Tibial artery (tissue), 4 donors: ENCODE data around the gene KRTAP10-1.
"Not testable (repeated sequence)": the region's sequence is repeated elsewhere in the genome, so short reads cannot be mapped to it uniquely, and the experiment has no call there.

ENCODE experiments used
- DNase-seq, 2 donors: peaks; one replicate each; pipeline ENCODE4 v3.0.0-alpha.2; 2019
- H3K27ac ChIP-seq, 2 donors: fragments of 200-600 bp; sonication (generic) in 1 of 2; 1 replicate in 1 of 2; 2 replicates in 1 of 2; pipeline ENCODE4 v1.5.1; 2018 to 2019; ENCODE audit warnings: mild to moderate bottlenecking in 1 of 2
- H3K27me3 ChIP-seq, 2 donors: fragments of 200-600 bp; sonication (generic) in 1 of 2; one replicate each; pipeline versions ENCODE4 v1.5.1 to v1.6.0; 2016 to 2019
- H3K36me3 ChIP-seq, 3 donors: fragments of 200-600 bp; sonication (generic) in 2 of 3; one replicate each; pipeline ENCODE4 v1.5.1; 2016 to 2019; ENCODE audit warnings: mild to moderate bottlenecking in 2 of 3
- H3K4me1 ChIP-seq, 4 donors: fragments of 200-600 bp; sonication (generic) in 2 of 4; 1 replicate in 3 of 4; 2 replicates in 1 of 4; pipeline ENCODE4 v1.5.1; 2016 to 2019
- H3K4me3 ChIP-seq, 2 donors: fragments of 200-600 bp; sonication (generic) in 1 of 2; 1 replicate in 1 of 2; 2 replicates in 1 of 2; pipeline ENCODE4 v1.5.1; 2018 to 2019; ENCODE audit warnings: mild to moderate bottlenecking in 2 of 2
- H3K9me3 ChIP-seq, 3 donors: fragments of 200-600 bp; sonication (generic) in 1 of 3; one replicate each; pipeline ENCODE4 v1.5.1; 2016 to 2019
- CTCF ChIP-seq, 2 experiments: fragments of 200-600 bp in 1 of 2; fragments of 450-650 bp in 1 of 2; IDR thresholded peaks; one replicate each; pipeline ENCODE4 v1.5.1; 2017 to 2019; ENCODE audit warnings: antibody characterized with exemption in 2 of 2, mild to moderate bottlenecking in 1 of 2, moderate library complexity in 1 of 2
- intact Hi-C: fragments of 100-400 bp; cut with DNase I; formaldehyde crosslinking; loops from one replicate; pipeline ENCODE4 v1.15.0; 2023; ENCODE audit warnings: low total_unique reads

KRTAP10-1 gene

GRCh38 chr21:44582055-44582454 lies 42.1 kb upstream of the KRTAP10-1 start:
- no peak overlapping the region for H3K4me3 ChIP-seq
- no peaks in the 10 kb centered on the region for H3K4me1 ChIP-seq
- peak in 1 of 2 donors; percentile 37 for DNase-seq
- peaks cover 0 to 35% (median 30%) of the 10 kb centered on the region in 3 donors for H3K9me3 ChIP-seq
- intact Hi-C loops: no loop called here
- no peak for TF ChIP-seq CTCF (IDR thresholded peaks at IDR 0.05)
- no peak overlapping the region for H3K27ac ChIP-seq
- H3K36me3 ChIP-seq: no peaks in the 10 kb centered on the region
- H3K27me3 ChIP-seq: peaks cover 0 to 27% of the 10 kb centered on the region in 2 donors

DNA sequence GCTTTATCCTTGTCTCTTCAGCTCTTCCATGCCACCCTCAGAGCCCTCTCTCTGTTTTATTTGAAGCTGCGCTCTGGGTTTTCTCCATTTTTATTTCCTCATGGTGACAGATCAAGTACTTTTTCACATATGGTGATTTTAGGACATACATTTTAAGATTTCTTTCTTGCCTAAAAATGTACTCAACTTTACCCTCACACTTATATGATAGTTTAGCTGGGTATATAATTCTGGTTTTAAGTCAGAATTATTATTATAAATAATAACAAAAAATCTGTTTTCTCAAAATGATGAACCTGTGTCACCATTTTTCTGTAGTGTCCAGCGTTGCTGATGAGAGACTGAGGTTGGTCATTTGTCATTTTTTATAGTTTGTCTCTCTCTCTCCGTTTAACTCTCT lies 41.2 kb upstream of the KRTAP10-1 start:
- no peak for TF ChIP-seq CTCF (IDR thresholded peaks at IDR 0.05)
- H3K4me1 ChIP-seq: no peaks in the 10 kb centered on the region
- H3K27ac ChIP-seq: no peak overlapping the region
- no peaks in the 10 kb centered on the region for H3K36me3 ChIP-seq
- intact Hi-C loops: no loop called here
- H3K4me3 ChIP-seq: no peak overlapping the region
- peaks cover 0 to 43% (median 30%) of the 10 kb centered on the region in 3 donors for H3K9me3 ChIP-seq
- peaks cover 0 to 23% of the 10 kb centered on the region in 2 donors for H3K27me3 ChIP-seq
- DNase-seq: no peak

- DNase-seq, intact Hi-C loops, H3K36me3 ChIP-seq: not testable (repeated sequence)
These were observed 40.3 kb upstream of the KRTAP10-1 start, which contains the start of gene KRTAP10-5 for GRCh38 chr21:44580231-44580821. Gene KRTAP10-5 (minus strand): TSS chr21:44580604. CDS start chr21:44580578, 26 bp downstream.

DNA sequence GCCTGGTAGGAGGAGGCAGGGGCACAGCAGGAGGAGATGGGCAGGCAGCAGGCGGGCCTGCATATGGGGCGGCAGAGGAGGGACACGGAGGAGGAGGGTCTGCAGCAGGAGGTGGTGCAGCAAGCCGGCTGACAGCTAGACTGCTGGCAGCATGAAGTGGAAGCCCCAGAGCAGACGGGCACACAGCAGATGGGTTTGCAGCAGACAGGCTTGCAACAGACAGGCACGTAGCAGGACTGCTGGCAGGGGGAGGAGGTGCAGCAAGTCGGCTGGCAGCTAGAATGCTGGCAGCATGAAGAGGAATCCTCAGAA lies 39.8 kb upstream of the KRTAP10-1 start:
- H3K4me1 ChIP-seq: no peaks in the 10 kb centered on the region
- peak in 1 of 2 donors; percentile 48 for DNase-seq
- no peak overlapping the region for H3K27ac ChIP-seq
- H3K36me3 ChIP-seq: no peaks in the 10 kb centered on the region
- intact Hi-C loops: no loop called here
- peaks cover 0 to 20% of the 10 kb centered on the region in 2 donors for H3K27me3 ChIP-seq
- TF ChIP-seq CTCF (IDR thresholded peaks at IDR 0.05): no peak
- no peak overlapping the region for H3K4me3 ChIP-seq
- H3K9me3 ChIP-seq: peaks cover 0 to 43% (median 30%) of the 10 kb centered on the region in 3 donors

More at GRCh38 chr21:44580231-44580821, 40.3 kb upstream of the KRTAP10-1 start, which contains the start of gene KRTAP10-5:
- not testable (repeated sequence) for H3K27ac ChIP-seq, H3K4me1 ChIP-seq, H3K4me3 ChIP-seq
- Histone ChIP-seq H3K27me3 (peaks cover 0 to 15% of the 10 kb centered on the region in 2 donors), H3K9me3 (peaks cover 0 to 43% (median 30%) of the 10 kb centered on the region in 3 donors)

- no peak for TF ChIP-seq CTCF (IDR thresholded peaks at IDR 0.05)
- peaks cover 0 to 22% of the 10 kb centered on the region in 2 donors for H3K27me3 ChIP-seq
- no peaks in the 10 kb centered on the region for H3K4me1 ChIP-seq
- peak in 1 of 2 donors; percentile 48 for DNase-seq
- intact Hi-C loops: no loop called here
- no peaks in the 10 kb centered on the region for H3K36me3 ChIP-seq
- H3K4me3 ChIP-seq: no peak overlapping the region
- H3K27ac ChIP-seq: no peak overlapping the region
- H3K9me3 ChIP-seq: peaks cover 0 to 43% (median 30%) of the 10 kb centered on the region in 3 donors
These were observed 39.2 kb upstream of the KRTAP10-1 start for GRCh38 chr21:44579056-44579832.
